GM12878 (cell line): ENCODE results near the gene DEXI. TPM values are rescaled to one million over a fixed set of nuclear protein-coding genes. Genes with fewer than 3 reads are reported as not detected.

ENCODE experiments used
- ATAC-seq: fragments of 200-7000 bp; cut with Tn5 transposase; 3 replicates; pipeline ENCODE4 v1.9.1; 2020; ENCODE audit warnings: mild to moderate bottlenecking, moderate library complexity
- BruUV-seq: library from RNA; stranded (reverse); fragments of 400-500 nt; replicated peaks from 2 replicates; lab custom pipeline; 2021; lab: Mats Ljungman, UMichigan
- CTCF ChIA-PET: fragments of 300-600 bp; sonication (Branson Sonifier 250); formaldehyde crosslinking; extraction: SDS; loops from one replicate; lab custom pipeline; 2021; ENCODE audit warnings: inconsistent platforms; lab: Yijun Ruan, JAX
- POLR2A ChIA-PET: fragments of 350-600 bp; formaldehyde crosslinking; extraction: SDS; loops from one replicate; lab custom pipeline; 2021; ENCODE audit warnings: inconsistent platforms; lab: Charles Lee
- RAD21 ChIA-PET: fragments of 300-600 bp; sonication (Branson Sonifier 250); formaldehyde crosslinking; loops from one replicate; lab custom pipeline; 2023; ENCODE audit warnings: antibody characterized with exemption; ENCODE audit not compliant: unreplicated experiment; lab: Charles Lee
- SMC1A ChIA-PET: fragments of 300-600 bp; sonication (Branson Sonifier 250); formaldehyde crosslinking; loops from one replicate; lab custom pipeline; 2023; ENCODE audit not compliant: unreplicated experiment, uncharacterized antibody; lab: Charles Lee
- DNase-seq: peaks from one replicate; pipeline ENCODE4 v3.0.0-alpha.2; 2011; ENCODE audit warnings: low read depth, low spot score
- FAIRE-seq: peaks from 3 replicates; lab custom pipeline; 2011; peaks lifted over from hg19 to GRCh38; lab: Jason Lieb, UNC
- H2AFZ ChIP-seq: 2 replicates; pipeline ENCODE4 v1.6.0; 2011; ENCODE audit warnings: low read depth, low read length, control low read depth; ENCODE audit not compliant: control insufficient read depth
- H3K27ac ChIP-seq: 2 replicates; pipeline ENCODE4 v1.5.1; 2011; ENCODE audit warnings: control low read depth; ENCODE audit not compliant: control insufficient read depth, insufficient read depth
- H3K27me3 ChIP-seq, 2 experiments: replicated peaks in 1 of 2; 2 replicates each; pipeline versions ENCODE4 v1.6.0 to v1.6.1; 2011; ENCODE audit warnings: low read length in 1 of 2; ENCODE audit not compliant: control insufficient read depth in 2 of 2, insufficient read depth in 2 of 2
- H3K36me3 ChIP-seq, 2 experiments: 2 replicates each; pipeline ENCODE4 v1.5.1; 2011; ENCODE audit warnings: low read length in 1 of 2; ENCODE audit not compliant: control insufficient read depth in 2 of 2, insufficient read depth in 2 of 2
- H3K4me1 ChIP-seq: 2 replicates; pipeline ENCODE4 v1.6.1; 2011; ENCODE audit warnings: mild to moderate bottlenecking, low read length, moderate library complexity, mixed read lengths; ENCODE audit not compliant: control insufficient read depth, insufficient read depth
- H3K4me2 ChIP-seq: 2 replicates; pipeline ENCODE4 v1.6.0; 2011; ENCODE audit warnings: control low read depth; ENCODE audit not compliant: control insufficient read depth, insufficient read depth
- H3K4me3 ChIP-seq: fragments of 200-600 bp; sonication (generic); 2 replicates; pipeline ENCODE4 v1.5.1; 2016
- H3K79me2 ChIP-seq: 2 replicates; pipeline ENCODE4 v1.6.0; 2011; ENCODE audit warnings: low read length; ENCODE audit not compliant: control insufficient read depth, insufficient read depth
- H3K9ac ChIP-seq: 2 replicates; pipeline ENCODE4 v1.8.0; 2011; ENCODE audit warnings: low read length, control low read depth, mixed read lengths; ENCODE audit not compliant: control insufficient read depth, insufficient read depth
- H3K9me3 ChIP-seq: replicated peaks from 3 replicates; pipeline ENCODE4 v1.5.1; 2011; ENCODE audit warnings: mild to moderate bottlenecking, low read length; ENCODE audit not compliant: control insufficient read depth, insufficient read depth
- H4K20me1 ChIP-seq: 2 replicates; pipeline ENCODE4 v1.6.0; 2011; ENCODE audit not compliant: control insufficient read depth, insufficient read depth
- BRCA1 ChIP-seq: IDR thresholded peaks from 2 replicates; pipeline ENCODE4 v1.6.1; 2011; ENCODE audit warnings: low read depth, low read length, improper control_type of control experiment
- CBFB ChIP-seq: IDR thresholded peaks from 2 replicates; pipeline ENCODE4 v1.6.1; 2016; ENCODE audit warnings: antibody characterized with exemption, low read depth
- EGR1 ChIP-seq, 2 experiments: IDR thresholded peaks; 1 replicate in 1 of 2; 2 replicates in 1 of 2; pipeline ENCODE4 v1.6.1; 2011 to 2012; ENCODE audit warnings: low read depth in 2 of 2, low read length in 2 of 2, borderline replicate concordance in 1 of 2, mild to moderate bottlenecking in 1 of 2, moderate library complexity in 1 of 2
- FOXM1 ChIP-seq: IDR thresholded peaks from 2 replicates; pipeline ENCODE4 v1.6.1; 2012; ENCODE audit warnings: low read depth, mild to moderate bottlenecking, inconsistent platforms, low read length, moderate library complexity
- GATAD2B ChIP-seq: fragments of 450-650 bp; conservative IDR thresholded peaks from 2 replicates; pipeline ENCODE4 v1.6.1; 2017; ENCODE audit warnings: low read depth, mild to moderate bottlenecking, moderate library complexity
- HDGF ChIP-seq: fragments of 450-650 bp; IDR thresholded peaks from 2 replicates; pipeline ENCODE4 v1.6.1; 2016; ENCODE audit warnings: antibody characterized with exemption
- IKZF1 ChIP-seq: fragments of 450-650 bp; conservative IDR thresholded peaks from 2 replicates; pipeline ENCODE4 v1.6.1; 2017; ENCODE audit warnings: antibody characterized with exemption, mild to moderate bottlenecking
- JUNB ChIP-seq: IDR thresholded peaks from 2 replicates; pipeline ENCODE4 v1.6.1; 2016; ENCODE audit warnings: antibody characterized with exemption, mild to moderate bottlenecking
- MTA3 ChIP-seq: IDR thresholded peaks from 2 replicates; pipeline ENCODE4 v1.6.1; 2012; ENCODE audit warnings: low read length, inconsistent platforms, borderline replicate concordance
- NFIC ChIP-seq: IDR thresholded peaks from 2 replicates; pipeline ENCODE4 v1.6.1; 2012; ENCODE audit warnings: low read depth, mild to moderate bottlenecking, inconsistent platforms, low read length, moderate library complexity
- NR2C1 ChIP-seq: fragments of 450-650 bp; IDR thresholded peaks from 2 replicates; pipeline ENCODE4 v1.6.1; 2017; ENCODE audit warnings: antibody characterized with exemption, mild to moderate bottlenecking, moderate library complexity
- RAD21 ChIP-seq: IDR thresholded peaks from 2 replicates; pipeline ENCODE4 v1.6.1; 2011; ENCODE audit warnings: mild to moderate bottlenecking, low read depth, low read length, moderate library complexity; ENCODE audit not compliant: insufficient read depth
- RUNX3 ChIP-seq: IDR thresholded peaks from 2 replicates; pipeline ENCODE4 v1.6.1; 2012; ENCODE audit warnings: low read length, inconsistent platforms
- SMARCA5 ChIP-seq: fragments of 450-650 bp; IDR thresholded peaks from 2 replicates; pipeline ENCODE4 v1.6.1; 2017; ENCODE audit warnings: mild to moderate bottlenecking
- TAF1 ChIP-seq: IDR thresholded peaks from 2 replicates; pipeline ENCODE4 v1.6.1; 2011; ENCODE audit warnings: mild to moderate bottlenecking, low read depth, low read length, borderline replicate concordance
- YY1 ChIP-seq: IDR thresholded peaks from 2 replicates; pipeline ENCODE4 v1.6.1; 2011; ENCODE audit warnings: low read depth, mild to moderate bottlenecking, low read length
- WGBS: methylation state at CpG from one replicate; pipeline ENCODE4 v1.1.6; 2016; ENCODE audit warnings: low lambda C conversion rate; ENCODE audit not compliant: insufficient replicate concordance, insufficient coverage; ENCODE audit errors: missing lambda C conversion rate; 5-methylcytosine and 5-hydroxymethylcytosine counted together
- in situ Hi-C: fragments of 300-500 bp; cut with MboI; formaldehyde crosslinking; loops from 9 replicates; pipeline ENCODE4 v1.14.3; 2018; ENCODE audit warnings: mixed read lengths
- intact Hi-C: fragments of 100-400 bp; cut with micrococcal nuclease; formaldehyde crosslinking; loops from one replicate; pipeline ENCODE4 v1.14.2; 2022; ENCODE audit not compliant: unreplicated experiment
- polyA plus RNA-seq, 11 experiments: library from polyadenylated mRNA; depleted of rRNA in 4 of 11; unstranded in 6 of 11; stranded (reverse) in 5 of 11; fragments of >200 nt; fragmentation: Nextera tagmentation in 4 of 11; fragmentation: Illumina TruSeq in 1 of 11; extraction: Ambion mirVana in 4 of 11; extraction: Trizol in 1 of 11; gene quantifications; 1 replicate in 1 of 11; 2 replicates in 10 of 11; pipeline versions ENCODE4 v1.2.1 to v1.2.3, GENCODE V29; 2011 to 2016; ENCODE audit warnings: inconsistent platforms in 2 of 11, missing spikeins in 2 of 11, low read depth in 1 of 11
- total RNA-seq, 4 experiments: library from RNA; depleted of rRNA in 3 of 4; stranded (reverse); fragments of >200 nt in 3 of 4; fragmentation: Illumina TruSeq in 1 of 4; extraction: Trizol in 1 of 4; gene quantifications; 2 replicates each; pipeline versions ENCODE4 v1.2.1 to v1.2.3, GENCODE V29; 2013 to 2021
- TF ChIP-seq, protein P1 (sequence below): IDR thresholded peaks from 2 replicates; pipeline ENCODE4 v1.6.1; 2012; ENCODE audit warnings: low read depth, low read length, improper control_type of control experiment
- TF ChIP-seq, protein P2 (sequence below): IDR thresholded peaks from 2 replicates; pipeline ENCODE4 v1.6.1; 2012; ENCODE audit warnings: low read length, inconsistent platforms
- TF ChIP-seq, protein P3 (sequence below): fragments of 450-650 bp; IDR thresholded peaks from 2 replicates; pipeline ENCODE4 v1.6.1; 2017; ENCODE audit warnings: mild to moderate bottlenecking, moderate library complexity

DEXI gene
- total and polyA plus RNA-seq, 10 of the 15 experiments (the other 5 are each of a cell fraction or from before 2014, with no cell fraction given): 1.4 to 26.3 (median 18.4) TPM

DNA sequence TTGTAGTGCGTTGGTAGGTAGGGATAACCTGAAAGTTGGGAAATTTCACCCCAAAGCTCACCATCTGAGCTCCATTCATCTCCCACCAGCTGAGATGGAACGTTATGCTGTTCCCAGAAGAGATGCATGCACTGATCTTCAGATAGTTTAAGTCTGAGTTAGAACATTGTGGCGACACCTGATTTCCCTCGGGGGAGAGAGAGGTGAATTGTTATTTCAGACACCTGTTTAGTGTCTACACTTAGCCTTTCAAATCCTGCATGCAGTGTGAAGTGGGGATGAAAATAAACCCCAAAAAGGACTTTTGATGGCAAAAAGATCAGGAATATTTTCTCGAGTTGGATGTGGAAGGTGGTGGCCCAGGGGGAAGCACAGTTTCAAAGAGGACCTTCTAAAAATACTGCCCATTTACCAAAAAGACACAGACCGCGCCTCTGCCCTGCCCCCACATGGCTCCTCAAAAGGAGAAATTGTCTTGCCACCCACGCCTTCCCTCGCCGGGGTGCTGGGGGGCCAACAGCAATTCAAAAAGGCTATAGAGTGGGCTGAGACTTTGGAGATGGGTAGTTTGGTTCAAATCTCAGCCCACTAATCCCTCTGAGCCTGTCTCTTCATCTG is 53.8 kb downstream of the DEXI start:
- Histone ChIP-seq H3K4me1 (peaks cover 96% of the 10 kb centered on the region), H3K9me3 (no peaks in the 10 kb centered on the region; the same call in 2 of the 3 replicates), H3K4me2 (peak overlapping the region; percentile 84), H3K9ac (peak overlapping the region; percentile 48; the same call in 1 of the 2 replicates), H2AFZ (no peak overlapping the region), H3K79me2 (peaks cover 78% of the 10 kb centered on the region), H3K27ac (peak overlapping the region; percentile 59), H4K20me1 (peaks cover 14% of the 10 kb centered on the region; the same call in 1 of the 2 replicates), H3K4me3 (peak overlapping the region; percentile 67), H3K36me3 (peaks cover 12 to 30% of the 10 kb centered on the region in 2 experiments), H3K27me3 (no peaks in the 10 kb centered on the region)
- DNase-seq: no peak
- FAIRE-seq: no peak
- WGBS: 35% methylated on average over 10 of the region's 10 CpGs
- peak; percentile 7; the same call in 1 of the 3 replicates for ATAC-seq
- in situ Hi-C loops (loop anchor here (25.0 kb wide), 2 partner anchors 576 to 1751 kb away; no protein-coding TSS in a partner anchor), intact Hi-C loops (no loop called here)
- POLR2A ChIA-PET: interaction anchor here (1.0 to 6.9 kb wide), 8 partner anchors 11 to 135 kb away, joined by 3 to 133 read pairs (median 6); partner anchors contain the start of genes CIITA and DEXI
- SMC1A ChIA-PET: interaction anchor here (0.6 to 7.9 kb wide), 16 partner anchors 9 to 574 kb away, joined by 3 to 133 read pairs (median 6); partner anchors contain the start of gene CIITA
- CTCF ChIA-PET: interaction anchor here (0.6 to 7.9 kb wide), 10 partner anchors 9 to 379 kb away, joined by 3 to 73 read pairs (median 6); partner anchors contain the start of gene CIITA
- RAD21 ChIA-PET: interaction anchor here (0.8 to 7.8 kb wide), 10 partner anchors 9 to 132 kb away, joined by 3 to 142 read pairs (median 14); partner anchors contain the start of gene CIITA
- BruUV-seq: no TSS peak
- TF ChIP-seq, protein P1, sequence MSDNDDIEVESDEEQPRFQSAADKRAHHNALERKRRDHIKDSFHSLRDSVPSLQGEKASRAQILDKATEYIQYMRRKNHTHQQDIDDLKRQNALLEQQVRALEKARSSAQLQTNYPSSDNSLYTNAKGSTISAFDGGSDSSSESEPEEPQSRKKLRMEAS: no peak
- TF ChIP-seq, protein P2, sequence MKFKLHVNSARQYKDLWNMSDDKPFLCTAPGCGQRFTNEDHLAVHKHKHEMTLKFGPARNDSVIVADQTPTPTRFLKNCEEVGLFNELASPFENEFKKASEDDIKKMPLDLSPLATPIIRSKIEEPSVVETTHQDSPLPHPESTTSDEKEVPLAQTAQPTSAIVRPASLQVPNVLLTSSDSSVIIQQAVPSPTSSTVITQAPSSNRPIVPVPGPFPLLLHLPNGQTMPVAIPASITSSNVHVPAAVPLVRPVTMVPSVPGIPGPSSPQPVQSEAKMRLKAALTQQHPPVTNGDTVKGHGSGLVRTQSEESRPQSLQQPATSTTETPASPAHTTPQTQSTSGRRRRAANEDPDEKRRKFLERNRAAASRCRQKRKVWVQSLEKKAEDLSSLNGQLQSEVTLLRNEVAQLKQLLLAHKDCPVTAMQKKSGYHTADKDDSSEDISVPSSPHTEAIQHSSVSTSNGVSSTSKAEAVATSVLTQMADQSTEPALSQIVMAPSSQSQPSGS: peak; percentile 63; the same call in 1 of the 2 replicates
- TF ChIP-seq MTA3: peak; percentile 93
- no peak for TF ChIP-seq SMARCA5
- TF ChIP-seq RAD21: 0 out of 2 replicates have a peak, but pooled peaks have one; percentile 17
- 0 out of 2 replicates have a peak, but pooled peaks have one; percentile 33 for TF ChIP-seq GATAD2B
- TF ChIP-seq TAF1: no peak
- peak in 1 of 2 experiments; percentile 99; a peak in 2 of 3 replicates for TF ChIP-seq EGR1 (IDR thresholded peaks at IDR 0.05; ENCODE audit: borderline replicate concordance in 1 of 2, low read depth in 2 of 2, low read length in 2 of 2)
- peak; percentile 40 for TF ChIP-seq JUNB
- TF ChIP-seq RUNX3: peak; percentile 63
- TF ChIP-seq, protein P3, sequence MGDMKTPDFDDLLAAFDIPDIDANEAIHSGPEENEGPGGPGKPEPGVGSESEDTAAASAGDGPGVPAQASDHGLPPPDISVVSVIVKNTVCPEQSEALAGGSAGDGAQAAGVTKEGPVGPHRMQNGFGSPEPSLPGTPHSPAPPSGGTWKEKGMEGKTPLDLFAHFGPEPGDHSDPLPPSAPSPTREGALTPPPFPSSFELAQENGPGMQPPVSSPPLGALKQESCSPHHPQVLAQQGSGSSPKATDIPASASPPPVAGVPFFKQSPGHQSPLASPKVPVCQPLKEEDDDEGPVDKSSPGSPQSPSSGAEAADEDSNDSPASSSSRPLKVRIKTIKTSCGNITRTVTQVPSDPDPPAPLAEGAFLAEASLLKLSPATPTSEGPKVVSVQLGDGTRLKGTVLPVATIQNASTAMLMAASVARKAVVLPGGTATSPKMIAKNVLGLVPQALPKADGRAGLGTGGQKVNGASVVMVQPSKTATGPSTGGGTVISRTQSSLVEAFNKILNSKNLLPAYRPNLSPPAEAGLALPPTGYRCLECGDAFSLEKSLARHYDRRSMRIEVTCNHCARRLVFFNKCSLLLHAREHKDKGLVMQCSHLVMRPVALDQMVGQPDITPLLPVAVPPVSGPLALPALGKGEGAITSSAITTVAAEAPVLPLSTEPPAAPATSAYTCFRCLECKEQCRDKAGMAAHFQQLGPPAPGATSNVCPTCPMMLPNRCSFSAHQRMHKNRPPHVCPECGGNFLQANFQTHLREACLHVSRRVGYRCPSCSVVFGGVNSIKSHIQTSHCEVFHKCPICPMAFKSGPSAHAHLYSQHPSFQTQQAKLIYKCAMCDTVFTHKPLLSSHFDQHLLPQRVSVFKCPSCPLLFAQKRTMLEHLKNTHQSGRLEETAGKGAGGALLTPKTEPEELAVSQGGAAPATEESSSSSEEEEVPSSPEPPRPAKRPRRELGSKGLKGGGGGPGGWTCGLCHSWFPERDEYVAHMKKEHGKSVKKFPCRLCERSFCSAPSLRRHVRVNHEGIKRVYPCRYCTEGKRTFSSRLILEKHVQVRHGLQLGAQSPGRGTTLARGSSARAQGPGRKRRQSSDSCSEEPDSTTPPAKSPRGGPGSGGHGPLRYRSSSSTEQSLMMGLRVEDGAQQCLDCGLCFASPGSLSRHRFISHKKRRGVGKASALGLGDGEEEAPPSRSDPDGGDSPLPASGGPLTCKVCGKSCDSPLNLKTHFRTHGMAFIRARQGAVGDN: 0 out of 2 replicates have a peak, but pooled peaks have one; percentile 24
- peak; percentile 73 for TF ChIP-seq IKZF1
- no peak for TF ChIP-seq NR2C1
- peak; percentile 27; the same call in 1 of the 2 replicates for TF ChIP-seq CBFB
- TF ChIP-seq HDGF: 0 out of 2 replicates have a peak, but pooled peaks have one; percentile 13
- no peak for TF ChIP-seq BRCA1
- TF ChIP-seq YY1: peak; percentile 32; the same call in 1 of the 2 replicates
- TF ChIP-seq NFIC: peak; percentile 86
- peak; percentile 64; the same call in 1 of the 2 replicates for TF ChIP-seq FOXM1
